Measurements from ENCODE around the gene MSI2. TPM values are rescaled to one million over a fixed set of nuclear protein-coding genes. Genes with fewer than 3 reads are reported as not detected.

MSI2 gene
- total RNA-seq, 1 donor from 2014 or later, result 60.6 TPM

DNA sequence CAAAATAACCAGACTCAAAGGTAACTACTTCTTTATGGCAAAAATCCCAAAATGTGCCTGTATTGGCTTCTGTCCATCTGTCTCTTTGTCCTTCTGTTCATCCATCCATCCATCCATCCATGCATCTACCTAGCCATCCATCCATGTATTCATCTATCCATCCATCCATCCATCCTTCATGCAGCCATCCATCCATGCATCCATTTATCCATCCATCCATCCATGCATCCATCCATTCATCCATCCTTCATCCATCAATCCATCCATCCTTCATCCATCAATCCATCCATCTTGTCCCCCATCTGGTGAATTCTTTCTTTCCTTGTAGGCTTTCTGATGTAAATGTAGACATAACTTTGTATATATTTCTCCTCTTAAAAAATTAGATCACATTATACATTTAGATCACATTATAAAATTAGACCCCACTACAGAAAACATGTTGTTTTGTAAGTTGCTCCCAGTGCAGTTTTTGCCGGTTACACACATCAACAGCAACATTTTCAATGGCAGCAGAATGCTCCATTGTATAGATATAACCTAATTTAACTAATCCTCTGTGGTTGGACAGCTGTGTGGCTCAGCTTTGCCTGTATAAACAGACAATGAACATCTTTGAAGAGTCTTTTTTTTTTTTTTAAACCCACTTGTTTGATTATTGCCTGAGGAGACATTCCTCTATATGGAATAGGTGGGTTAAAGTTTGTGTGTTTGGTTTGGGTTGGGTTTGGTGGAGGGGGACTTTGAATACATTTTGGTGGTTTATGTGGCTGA is 72.0 kb downstream of the MSI2 start:
- H3K4me1 Mint-ChIP-seq (ENCODE audit: unreplicated experiment), result no peaks in the 10 kb centered on the region
- no peak overlapping the region for H3K27ac Mint-ChIP-seq (ENCODE audit: unreplicated experiment)
- H3K27me3 Mint-ChIP-seq (ENCODE audit: unreplicated experiment), result peaks cover 1% of the 10 kb centered on the region
- no peaks in the 10 kb centered on the region for H3K9me3 Mint-ChIP-seq (ENCODE audit: unreplicated experiment)
- H3K36me3 Mint-ChIP-seq (ENCODE audit: low read depth, unreplicated experiment), result no peaks in the 10 kb centered on the region
- TF ChIP-seq CTCF (IDR thresholded peaks at IDR 0.05; ENCODE audit: unreplicated experiment), result no peak
- DNase-seq (ENCODE audit: low spot score), result no peak
- H3K4me3 Mint-ChIP-seq (ENCODE audit: unreplicated experiment), result peak overlapping the region; percentile 42

DNA sequence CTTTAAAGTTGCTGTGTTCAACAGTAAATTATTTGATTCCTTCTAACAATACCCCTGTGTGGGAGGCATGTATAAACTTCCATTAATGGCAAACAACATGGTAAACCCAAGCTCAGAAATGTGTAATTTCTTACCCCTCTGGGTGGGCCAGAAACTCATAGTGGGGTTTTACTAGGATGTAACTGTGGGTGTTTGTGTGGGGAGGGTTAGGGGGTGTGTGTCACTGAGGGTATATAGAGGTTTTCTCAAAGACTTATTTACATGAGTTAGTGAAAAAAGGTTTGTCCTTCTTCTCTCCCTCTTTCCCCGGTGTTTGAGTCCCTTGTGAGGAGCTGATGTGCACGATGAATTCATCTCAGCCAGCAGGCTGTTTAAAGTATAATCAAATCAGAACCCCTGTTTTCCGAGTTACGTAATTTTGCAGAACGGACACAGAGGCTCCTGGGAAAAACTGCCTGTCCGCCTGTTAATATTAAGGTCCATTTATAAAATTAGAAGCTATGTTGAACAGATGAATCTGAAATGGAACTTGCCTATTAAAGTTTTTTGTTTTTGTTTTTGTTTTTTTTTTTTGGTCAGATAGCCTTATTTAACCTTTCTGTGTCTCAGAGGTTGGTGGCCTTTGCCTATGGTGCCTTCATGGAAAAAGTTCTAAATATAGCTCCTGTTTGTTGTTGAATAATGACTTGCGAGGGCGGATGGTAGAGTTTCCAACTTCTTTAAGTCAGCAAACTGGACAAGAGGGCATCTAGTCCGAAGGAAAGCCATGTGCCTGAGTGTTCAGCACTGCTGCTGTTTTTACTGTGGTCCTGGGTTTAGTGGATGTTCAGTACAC is 73.3 kb downstream of the MSI2 start:
- no peaks in the 10 kb centered on the region for H3K4me1 Mint-ChIP-seq (ENCODE audit: unreplicated experiment)
- H3K9me3 Mint-ChIP-seq (ENCODE audit: unreplicated experiment), result no peaks in the 10 kb centered on the region
- no peak for DNase-seq (ENCODE audit: low spot score)
- no peak for TF ChIP-seq CTCF (IDR thresholded peaks at IDR 0.05; ENCODE audit: unreplicated experiment)
- peaks cover 1% of the 10 kb centered on the region for H3K27me3 Mint-ChIP-seq (ENCODE audit: unreplicated experiment)
- H3K4me3 Mint-ChIP-seq (ENCODE audit: unreplicated experiment), result no peak overlapping the region
- no peak overlapping the region for H3K27ac Mint-ChIP-seq (ENCODE audit: unreplicated experiment)
- no peaks in the 10 kb centered on the region for H3K36me3 Mint-ChIP-seq (ENCODE audit: low read depth, unreplicated experiment)

GRCh38 chr17:57330587-57330986 is 74.3 kb downstream of the MSI2 start:
- no peak for DNase-seq (ENCODE audit: low spot score)
- TF ChIP-seq CTCF (IDR thresholded peaks at IDR 0.05; ENCODE audit: unreplicated experiment), result no peak
- no peaks in the 10 kb centered on the region for H3K9me3 Mint-ChIP-seq (ENCODE audit: unreplicated experiment)
- H3K27me3 Mint-ChIP-seq (ENCODE audit: unreplicated experiment), result peaks cover 1% of the 10 kb centered on the region
- no peak overlapping the region for H3K4me3 Mint-ChIP-seq (ENCODE audit: unreplicated experiment)
- peaks cover 1% of the 10 kb centered on the region for H3K36me3 Mint-ChIP-seq (ENCODE audit: low read depth, unreplicated experiment)
- no peaks in the 10 kb centered on the region for H3K4me1 Mint-ChIP-seq (ENCODE audit: unreplicated experiment)
- no peak overlapping the region for H3K27ac Mint-ChIP-seq (ENCODE audit: unreplicated experiment)

DNA sequence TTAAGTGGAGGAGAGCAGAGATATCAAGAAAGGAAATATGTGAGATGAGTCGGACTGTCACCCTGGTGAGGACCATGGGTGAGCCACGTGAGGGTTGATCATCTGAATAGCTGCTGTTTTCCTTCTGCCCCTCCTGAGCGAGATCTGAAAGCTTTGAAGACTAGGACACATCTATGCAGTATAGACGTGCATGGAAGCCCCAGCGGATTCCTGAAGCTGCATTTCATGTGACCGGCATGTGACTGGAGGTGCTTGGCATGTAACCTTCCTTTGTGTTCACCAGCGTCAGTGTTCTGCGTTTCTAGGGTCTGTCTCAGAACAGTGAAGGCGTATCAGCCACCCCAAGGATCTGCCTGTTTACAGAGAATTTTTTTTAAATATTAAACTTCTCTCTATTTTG is 75.1 kb downstream of the MSI2 start:
- Mint-ChIP-seq H3K36me3 (ENCODE audit: low read depth, unreplicated experiment) (peaks cover 5% of the 10 kb centered on the region), H3K27ac (ENCODE audit: unreplicated experiment) (no peak overlapping the region), H3K27me3 (ENCODE audit: unreplicated experiment) (peaks cover 1% of the 10 kb centered on the region), H3K4me3 (ENCODE audit: unreplicated experiment) (no peak overlapping the region), H3K4me1 (ENCODE audit: unreplicated experiment) (no peaks in the 10 kb centered on the region), H3K9me3 (ENCODE audit: unreplicated experiment) (no peaks in the 10 kb centered on the region)
- no peak for DNase-seq (ENCODE audit: low spot score)
- TF ChIP-seq CTCF (IDR thresholded peaks at IDR 0.05; ENCODE audit: unreplicated experiment), result no peak

DNA sequence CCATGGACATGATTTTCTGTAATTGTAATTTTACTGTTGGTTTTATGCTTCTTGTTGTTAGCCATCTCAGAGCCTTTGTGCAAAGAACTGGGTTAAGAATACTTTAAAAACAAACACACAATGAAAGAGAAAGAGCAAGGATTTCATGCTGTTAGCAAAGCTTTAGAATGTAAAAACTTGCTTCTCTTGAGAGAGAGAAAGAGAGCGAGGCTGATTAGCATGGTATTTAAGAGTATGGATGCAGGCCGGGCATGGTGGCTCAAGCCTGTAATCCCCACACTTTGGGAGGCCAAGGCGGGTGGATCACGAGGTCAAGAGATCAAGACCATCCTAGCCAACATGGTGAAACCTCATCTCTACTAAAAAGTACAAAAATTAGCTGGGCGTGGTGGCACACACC is 76.2 kb downstream of the MSI2 start:
- no peak for TF ChIP-seq CTCF (IDR thresholded peaks at IDR 0.05; ENCODE audit: unreplicated experiment)
- peaks cover 5% of the 10 kb centered on the region for H3K36me3 Mint-ChIP-seq (ENCODE audit: low read depth, unreplicated experiment)
- no peak overlapping the region for H3K4me3 Mint-ChIP-seq (ENCODE audit: unreplicated experiment)
- H3K27ac Mint-ChIP-seq (ENCODE audit: unreplicated experiment), result no peak overlapping the region
- peaks cover under 1% of the 10 kb centered on the region for H3K27me3 Mint-ChIP-seq (ENCODE audit: unreplicated experiment)
- H3K9me3 Mint-ChIP-seq (ENCODE audit: unreplicated experiment), result no peaks in the 10 kb centered on the region
- H3K4me1 Mint-ChIP-seq (ENCODE audit: unreplicated experiment), result no peaks in the 10 kb centered on the region
- DNase-seq (ENCODE audit: low spot score), result no peak

All from endothelial cell (in vitro differentiated cells).